ENCODE measurements around the gene MBNL2. TPM values are rescaled to one million over a fixed set of nuclear protein-coding genes. Genes with fewer than 3 reads are reported as not detected.

MBNL2 gene
- total and polyA plus RNA-seq, 11 donors: 18.5 to 100 (median 81.4) TPM

DNA sequence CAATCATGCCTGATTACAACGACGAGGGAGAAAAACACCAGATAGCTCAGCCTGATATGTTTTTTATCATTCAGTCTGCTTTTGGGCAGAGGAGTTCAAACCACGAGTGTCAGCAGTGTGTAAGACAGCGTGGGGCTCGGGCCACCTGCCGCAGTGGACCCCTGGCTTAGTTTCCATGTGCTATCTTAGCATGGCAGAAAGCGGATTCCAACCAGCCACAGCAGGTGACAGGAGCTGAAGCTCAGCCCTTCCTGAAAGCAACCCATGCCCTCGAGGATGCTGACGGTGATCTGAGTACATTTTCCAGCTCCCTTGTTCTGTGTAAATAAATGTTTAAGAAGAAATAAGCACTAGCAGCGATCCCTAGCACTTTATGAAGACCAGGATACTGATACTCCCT is 32.2 kb upstream of the MBNL2 start:
- Histone ChIP-seq H3K27ac (no peak overlapping the region), H3K4me1 (peaks cover 0 to 7% (median 0%) of the 10 kb centered on the region in 12 donors), H3K36me3 (no peaks in the 10 kb centered on the region), H3K4me3 (no peak overlapping the region), H3K9me3 (no peaks in the 10 kb centered on the region), H3K27me3 (no peaks in the 10 kb centered on the region)
- intact Hi-C loops (cut with DNase I): loop anchor here in 1 of 10 donors (10.0 kb wide), 1 partner anchor 155 kb away; no protein-coding TSS in a partner anchor
- TF ChIP-seq, protein P1, sequence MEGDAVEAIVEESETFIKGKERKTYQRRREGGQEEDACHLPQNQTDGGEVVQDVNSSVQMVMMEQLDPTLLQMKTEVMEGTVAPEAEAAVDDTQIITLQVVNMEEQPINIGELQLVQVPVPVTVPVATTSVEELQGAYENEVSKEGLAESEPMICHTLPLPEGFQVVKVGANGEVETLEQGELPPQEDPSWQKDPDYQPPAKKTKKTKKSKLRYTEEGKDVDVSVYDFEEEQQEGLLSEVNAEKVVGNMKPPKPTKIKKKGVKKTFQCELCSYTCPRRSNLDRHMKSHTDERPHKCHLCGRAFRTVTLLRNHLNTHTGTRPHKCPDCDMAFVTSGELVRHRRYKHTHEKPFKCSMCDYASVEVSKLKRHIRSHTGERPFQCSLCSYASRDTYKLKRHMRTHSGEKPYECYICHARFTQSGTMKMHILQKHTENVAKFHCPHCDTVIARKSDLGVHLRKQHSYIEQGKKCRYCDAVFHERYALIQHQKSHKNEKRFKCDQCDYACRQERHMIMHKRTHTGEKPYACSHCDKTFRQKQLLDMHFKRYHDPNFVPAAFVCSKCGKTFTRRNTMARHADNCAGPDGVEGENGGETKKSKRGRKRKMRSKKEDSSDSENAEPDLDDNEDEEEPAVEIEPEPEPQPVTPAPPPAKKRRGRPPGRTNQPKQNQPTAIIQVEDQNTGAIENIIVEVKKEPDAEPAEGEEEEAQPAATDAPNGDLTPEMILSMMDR (IDR thresholded peaks at IDR 0.05): no peak
- no peak for TF ChIP-seq POLR2A (IDR thresholded peaks at IDR 0.05)
- ATAC-seq (no peak), DNase-seq (no peak)
- WGBS, 4 donors: 77 to 85% (median 82%) methylated on average over 10 of the region's 10 CpGs

DNA sequence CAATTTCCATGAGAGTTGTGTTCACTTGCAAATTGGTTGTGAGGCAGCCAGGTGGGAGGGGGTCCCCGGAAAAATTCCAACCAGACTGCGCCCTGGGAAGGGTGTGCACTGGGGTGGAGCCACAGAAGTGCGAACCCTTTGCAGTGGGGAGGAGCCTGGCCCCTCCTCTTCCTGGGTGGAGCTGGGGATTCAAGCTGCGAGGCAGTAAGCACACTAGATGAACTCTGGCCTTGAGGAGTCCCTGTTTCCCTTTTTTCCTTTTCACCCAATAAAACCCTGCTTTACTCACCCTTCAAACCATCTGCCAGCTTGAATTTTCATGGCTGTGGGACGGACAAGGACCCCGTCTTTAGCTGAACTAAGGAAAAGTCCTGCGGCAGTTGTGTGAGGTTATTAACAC is 31.0 kb upstream of the MBNL2 start:
- no peak for DNase-seq
- Histone ChIP-seq H3K9me3 (no peaks in the 10 kb centered on the region), H3K4me1 (peaks cover 0 to 7% (median 0%) of the 10 kb centered on the region in 12 donors), H3K27me3 (no peaks in the 10 kb centered on the region), H3K4me3 (no peak overlapping the region), H3K36me3 (no peaks in the 10 kb centered on the region), H3K27ac (no peak overlapping the region)
- no peak for ATAC-seq
- no peak for TF ChIP-seq POLR2A (IDR thresholded peaks at IDR 0.05)
- TF ChIP-seq, protein P1 (IDR thresholded peaks at IDR 0.05): no peak
- intact Hi-C loops (cut with DNase I): loop anchor here in 1 of 10 donors (10.0 kb wide), 1 partner anchor 156 kb away; no protein-coding TSS in a partner anchor
- 74 to 87% (median 79%) methylated on average over 7 of the region's 7 CpGs for WGBS, 4 donors

DNA sequence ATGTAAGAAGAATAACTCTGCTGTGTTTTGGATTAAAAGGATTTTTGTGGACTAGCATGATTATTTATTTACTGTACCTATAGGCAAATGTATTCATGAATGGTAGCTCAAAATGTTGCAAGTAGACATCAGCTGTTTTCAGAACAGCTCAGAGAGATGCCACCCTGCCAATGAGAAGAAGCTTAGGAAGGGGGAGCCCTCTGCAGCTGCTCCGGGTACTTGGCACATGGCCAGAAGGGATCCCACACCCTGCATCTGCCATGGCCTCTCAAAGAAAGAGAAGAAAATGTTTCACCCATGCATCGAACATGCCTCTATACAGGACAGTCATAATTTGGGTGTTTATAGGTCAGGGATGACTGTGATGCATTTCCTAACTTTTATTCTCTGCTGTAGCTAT is 30.5 kb upstream of the MBNL2 start:
- Histone ChIP-seq H3K4me1 (peaks cover 0 to 7% (median 0%) of the 10 kb centered on the region in 12 donors), H3K27me3 (no peaks in the 10 kb centered on the region), H3K36me3 (no peaks in the 10 kb centered on the region), H3K27ac (no peak overlapping the region), H3K9me3 (no peaks in the 10 kb centered on the region), H3K4me3 (no peak overlapping the region)
- WGBS, 4 donors: 47 to 57% (median 53%) methylated on average over 2 of the region's 2 CpGs
- no peak for TF ChIP-seq POLR2A (IDR thresholded peaks at IDR 0.05)
- TF ChIP-seq, protein P1 (IDR thresholded peaks at IDR 0.05): no peak
- intact Hi-C loops (cut with DNase I): loop anchor here in 1 of 10 donors (10.0 kb wide), 1 partner anchor 157 kb away; no protein-coding TSS in a partner anchor
- ATAC-seq: no peak
- no peak for DNase-seq

GRCh38 chr13:97192166-97192565 is 30.0 kb upstream of the MBNL2 start:
- Histone ChIP-seq H3K4me1 (peaks cover 0 to 7% (median 0%) of the 10 kb centered on the region in 12 donors), H3K27ac (no peak overlapping the region), H3K36me3 (no peaks in the 10 kb centered on the region), H3K9me3 (no peaks in the 10 kb centered on the region), H3K4me3 (no peak overlapping the region), H3K27me3 (no peaks in the 10 kb centered on the region)
- ATAC-seq (no peak), DNase-seq (no peak)
- intact Hi-C loops (cut with DNase I): loop anchor here in 1 of 10 donors (10.0 kb wide), 1 partner anchor 157 kb away; no protein-coding TSS in a partner anchor
- no peak for TF ChIP-seq POLR2A (IDR thresholded peaks at IDR 0.05)
- TF ChIP-seq, protein P1 (IDR thresholded peaks at IDR 0.05): no peak
- 74 to 83% (median 80%) methylated on average over 3 of the region's 3 CpGs for WGBS, 4 donors
